Measurements from ENCODE around the gene SORCS2.

Gene SORCS2

DNA sequence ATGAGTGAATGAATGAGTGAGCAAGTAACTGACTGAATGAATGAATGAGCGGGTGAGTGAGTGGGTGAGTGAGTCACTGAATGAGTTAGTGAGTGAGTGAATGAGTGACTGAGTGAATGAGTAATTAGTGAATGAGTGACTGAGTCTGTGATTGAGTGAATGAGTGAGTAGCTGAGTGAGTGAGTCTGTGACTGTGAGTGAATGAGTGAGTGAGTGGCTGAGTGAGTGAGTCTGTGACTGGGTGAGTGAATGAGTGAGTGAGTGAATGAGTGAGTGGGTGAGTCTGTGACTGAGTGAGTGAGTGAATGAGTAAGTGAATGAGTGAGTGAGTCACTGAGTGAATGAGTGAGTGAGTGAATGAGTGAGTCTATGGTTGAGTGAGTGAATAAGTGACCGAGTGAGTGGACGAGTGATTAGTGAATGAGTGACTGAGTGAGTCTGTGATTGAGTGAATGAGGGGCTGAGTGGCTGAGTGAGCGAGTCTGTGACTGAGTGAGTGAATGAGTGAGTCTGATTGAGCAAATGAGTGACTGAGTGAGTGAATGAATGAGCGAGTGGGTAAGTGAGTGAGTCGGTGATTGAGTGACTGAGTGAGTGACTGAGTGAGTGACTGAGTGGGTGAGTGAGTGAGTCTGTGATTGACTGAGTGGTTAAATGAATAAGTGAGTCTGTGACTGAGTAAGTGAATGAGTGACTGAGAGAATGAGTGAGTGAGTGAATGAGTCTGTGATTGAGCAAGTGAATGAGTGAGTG, 465.4 kb downstream of the SORCS2 start:
- Histone ChIP-seq H3K36me3 (ENCODE audit: control insufficient read depth, low read length) (no peaks in the 10 kb centered on the region), H3K4me1 (ENCODE audit: control insufficient read depth, low read length) (no peaks in the 10 kb centered on the region), H3K4me3 (ENCODE audit: low read length) (no peak overlapping the region)

DNA sequence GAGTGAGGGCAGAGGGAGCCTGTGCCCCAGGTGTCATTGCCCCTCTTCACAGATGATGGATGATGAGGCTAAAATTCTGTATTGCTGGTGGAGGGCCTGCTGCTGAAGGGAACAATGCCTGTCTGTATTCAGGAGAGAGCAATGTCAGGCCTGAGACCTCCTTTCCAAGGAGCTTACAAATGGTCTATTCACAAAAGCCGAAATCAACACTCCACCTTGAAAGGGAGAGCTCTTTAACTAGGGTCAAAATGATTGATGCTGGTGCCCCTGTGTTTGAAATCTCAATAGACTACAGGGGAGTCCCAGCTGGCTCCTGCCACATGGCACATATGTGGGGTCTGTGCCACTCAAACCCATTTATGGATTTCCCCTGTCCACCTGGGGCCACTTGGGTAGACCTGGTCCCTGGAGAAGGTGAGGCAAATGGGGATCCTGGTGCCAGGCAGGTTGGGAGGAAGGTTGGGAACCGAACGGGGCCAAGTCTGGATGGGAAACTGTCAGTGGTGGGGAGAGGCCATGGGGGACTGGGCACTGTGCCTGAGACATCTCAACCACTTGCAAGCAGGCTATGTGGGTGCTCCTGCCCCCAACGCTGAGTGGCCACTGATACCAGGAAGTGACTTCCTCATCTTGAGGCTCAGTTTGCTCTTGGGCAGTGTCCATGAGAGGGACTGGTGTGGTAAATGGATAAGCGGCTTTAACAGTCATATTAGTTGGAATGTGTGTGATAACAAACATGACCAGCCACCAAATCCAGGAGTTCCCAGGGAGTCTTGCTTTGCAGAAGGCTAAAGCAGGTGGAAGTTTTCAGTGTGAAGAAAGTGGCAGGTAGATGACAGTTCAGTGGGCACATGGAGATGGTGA, 466.2 kb downstream of the SORCS2 start:
- Histone ChIP-seq H3K4me3 (ENCODE audit: low read length) (no peak overlapping the region), H3K27ac (ENCODE audit: low read depth, low read length) (no peak overlapping the region), H3K9me3 (ENCODE audit: control insufficient read depth, insufficient read depth, low read length) (no peaks in the 10 kb centered on the region), H3K79me2 (ENCODE audit: control insufficient read depth, low read length) (no peaks in the 10 kb centered on the region), H3K4me2 (ENCODE audit: low read length) (no peak overlapping the region), H3K4me1 (ENCODE audit: control insufficient read depth, low read length) (no peaks in the 10 kb centered on the region), H3K27me3 (ENCODE audit: control insufficient read depth, low read length) (no peaks in the 10 kb centered on the region), H4K20me1 (ENCODE audit: control insufficient read depth, insufficient read depth, low read depth, low read length) (no peaks in the 10 kb centered on the region), H3K36me3 (ENCODE audit: control insufficient read depth, low read length) (no peaks in the 10 kb centered on the region), H3K9me2 (replicated peaks; ENCODE audit: control insufficient read depth, low read length) (no peaks in the 10 kb centered on the region), H3F3A (ENCODE audit: control insufficient read depth, insufficient read depth) (no peaks in the 10 kb centered on the region)
- TF ChIP-seq, protein P1, sequence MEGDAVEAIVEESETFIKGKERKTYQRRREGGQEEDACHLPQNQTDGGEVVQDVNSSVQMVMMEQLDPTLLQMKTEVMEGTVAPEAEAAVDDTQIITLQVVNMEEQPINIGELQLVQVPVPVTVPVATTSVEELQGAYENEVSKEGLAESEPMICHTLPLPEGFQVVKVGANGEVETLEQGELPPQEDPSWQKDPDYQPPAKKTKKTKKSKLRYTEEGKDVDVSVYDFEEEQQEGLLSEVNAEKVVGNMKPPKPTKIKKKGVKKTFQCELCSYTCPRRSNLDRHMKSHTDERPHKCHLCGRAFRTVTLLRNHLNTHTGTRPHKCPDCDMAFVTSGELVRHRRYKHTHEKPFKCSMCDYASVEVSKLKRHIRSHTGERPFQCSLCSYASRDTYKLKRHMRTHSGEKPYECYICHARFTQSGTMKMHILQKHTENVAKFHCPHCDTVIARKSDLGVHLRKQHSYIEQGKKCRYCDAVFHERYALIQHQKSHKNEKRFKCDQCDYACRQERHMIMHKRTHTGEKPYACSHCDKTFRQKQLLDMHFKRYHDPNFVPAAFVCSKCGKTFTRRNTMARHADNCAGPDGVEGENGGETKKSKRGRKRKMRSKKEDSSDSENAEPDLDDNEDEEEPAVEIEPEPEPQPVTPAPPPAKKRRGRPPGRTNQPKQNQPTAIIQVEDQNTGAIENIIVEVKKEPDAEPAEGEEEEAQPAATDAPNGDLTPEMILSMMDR (IDR thresholded peaks at IDR 0.05; ENCODE audit: low read depth, low read length, poor library complexity, severe bottlenecking) = no peak
- TF ChIP-seq EZH2phosphoT487 (IDR thresholded peaks at IDR 0.05; ENCODE audit: borderline replicate concordance, low read length) = no peak

More for the DNA sequence above, 465.4 kb downstream of the SORCS2 start:
- TF ChIP-seq, protein P1 (IDR thresholded peaks at IDR 0.05; ENCODE audit: low read depth, low read length, poor library complexity, severe bottlenecking) = no peak
- TF ChIP-seq EZH2phosphoT487 (IDR thresholded peaks at IDR 0.05; ENCODE audit: borderline replicate concordance, low read length) = no peak
- Histone ChIP-seq H3K27ac (ENCODE audit: low read depth, low read length) (no peak overlapping the region), H3K9me3 (ENCODE audit: control insufficient read depth, insufficient read depth, low read length) (no peaks in the 10 kb centered on the region), H3K4me2 (ENCODE audit: low read length) (no peak overlapping the region), H4K20me1 (ENCODE audit: control insufficient read depth, insufficient read depth, low read depth, low read length) (no peaks in the 10 kb centered on the region), H3K9me2 (replicated peaks; ENCODE audit: control insufficient read depth, low read length) (no peaks in the 10 kb centered on the region), H3F3A (ENCODE audit: control insufficient read depth, insufficient read depth) (no peaks in the 10 kb centered on the region), H3K27me3 (ENCODE audit: control insufficient read depth, low read length) (no peaks in the 10 kb centered on the region), H3K79me2 (ENCODE audit: control insufficient read depth, low read length) (no peaks in the 10 kb centered on the region)

DNA sequence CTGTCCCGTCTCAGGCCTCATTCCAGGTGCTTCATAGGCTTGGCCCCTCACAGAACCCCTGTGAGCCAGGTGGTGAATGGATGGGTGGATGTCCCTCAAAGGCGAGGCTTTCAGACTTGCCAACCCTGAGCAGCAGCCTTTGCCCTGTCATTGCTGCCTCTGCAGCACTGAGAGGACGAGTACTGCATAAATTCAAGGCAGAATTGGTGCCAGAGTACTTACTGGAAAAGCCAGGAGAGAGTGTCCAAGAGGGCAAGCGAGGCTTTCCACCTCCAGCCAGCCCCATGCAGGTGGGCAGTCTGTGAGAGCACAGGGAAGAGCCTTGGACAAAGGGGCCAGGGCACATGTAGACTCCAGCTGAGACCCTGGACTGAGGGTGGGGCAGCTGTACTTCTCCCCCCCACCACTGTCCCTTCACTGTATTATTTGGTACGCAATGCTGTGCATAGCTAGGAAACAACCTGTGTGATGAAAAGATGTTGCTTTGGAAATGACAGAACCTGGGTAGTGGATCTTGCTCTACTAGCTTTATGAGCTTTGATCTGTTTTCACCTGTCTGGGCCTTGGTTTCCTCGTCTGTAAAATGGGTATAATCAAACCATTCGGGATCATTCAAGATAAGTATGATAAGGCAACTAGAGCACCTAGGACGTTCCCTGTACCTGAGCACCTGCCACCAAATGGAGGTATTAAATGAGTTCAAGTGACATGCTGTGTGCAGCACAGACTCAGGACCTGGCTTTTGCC, 467.3 kb downstream of the SORCS2 start:
- no peaks in the 10 kb centered on the region for H3F3A ChIP-seq (ENCODE audit: control insufficient read depth, insufficient read depth)
- no peaks in the 10 kb centered on the region for H3K9me2 ChIP-seq (replicated peaks; ENCODE audit: control insufficient read depth, low read length)
- no peak overlapping the region for H3K27ac ChIP-seq (ENCODE audit: low read depth, low read length)
- no peaks in the 10 kb centered on the region for H3K36me3 ChIP-seq (ENCODE audit: control insufficient read depth, low read length)
- no peaks in the 10 kb centered on the region for H4K20me1 ChIP-seq (ENCODE audit: control insufficient read depth, insufficient read depth, low read depth, low read length)
- no peak overlapping the region for H3K4me2 ChIP-seq (ENCODE audit: low read length)
- H3K9me3 ChIP-seq (ENCODE audit: control insufficient read depth, insufficient read depth, low read length) = no peaks in the 10 kb centered on the region
- TF ChIP-seq, protein P1 (IDR thresholded peaks at IDR 0.05; ENCODE audit: low read depth, low read length, poor library complexity, severe bottlenecking) = no peak
- TF ChIP-seq EZH2phosphoT487 (IDR thresholded peaks at IDR 0.05; ENCODE audit: borderline replicate concordance, low read length) = no peak
- H3K4me1 ChIP-seq (ENCODE audit: control insufficient read depth, low read length) = no peaks in the 10 kb centered on the region
- no peaks in the 10 kb centered on the region for H3K27me3 ChIP-seq (ENCODE audit: control insufficient read depth, low read length)
- no peak overlapping the region for H3K4me3 ChIP-seq (ENCODE audit: low read length)
- no peaks in the 10 kb centered on the region for H3K79me2 ChIP-seq (ENCODE audit: control insufficient read depth, low read length)

Measured in DOHH2 (cell line).